CD14-positive monocyte (primary cell): ENCODE results near the gene UROC1. TPM values are rescaled to one million over a fixed set of nuclear protein-coding genes. Genes with fewer than 3 reads are reported as not detected.

ENCODE experiments used
- DNase-seq, 3 donors: peaks; one replicate each; pipeline ENCODE4 v3.0.0-alpha.2; 2011 to 2022
- H2AFZ ChIP-seq: 2 replicates; pipeline ENCODE4 v1.6.0; 2012; ENCODE audit warnings: mild to moderate bottlenecking, low read depth, low read length, inconsistent platforms; ENCODE audit not compliant: insufficient read depth, poor library complexity, severe bottlenecking
- H3K27ac ChIP-seq, 2 donors: 1 replicate in 1 of 2; 2 replicates in 1 of 2; pipeline ENCODE4 v1.5.1; 2012 to 2013; ENCODE audit warnings: low read length in 2 of 2, control low read depth in 1 of 2, inconsistent platforms in 1 of 2, low read depth in 1 of 2, mild to moderate bottlenecking in 1 of 2
- H3K27me3 ChIP-seq, 2 donors: one replicate each; pipeline versions ENCODE4 v1.6.0 to v1.6.1; 2011 to 2013; ENCODE audit warnings: low read length in 2 of 2; ENCODE audit not compliant: control insufficient read depth in 2 of 2, insufficient read depth in 2 of 2
- H3K36me3 ChIP-seq, 2 donors: replicated peaks in 1 of 2; 1 replicate in 1 of 2; 2 replicates in 1 of 2; pipeline versions ENCODE4 v1.5.1 to v1.6.1; 2012 to 2013; ENCODE audit warnings: low read length in 2 of 2, control low read depth in 1 of 2, inconsistent platforms in 1 of 2, mild to moderate bottlenecking in 1 of 2; ENCODE audit not compliant: insufficient read depth in 2 of 2, control insufficient read depth in 1 of 2
- H3K4me1 ChIP-seq, 2 donors: 1 replicate in 1 of 2; 2 replicates in 1 of 2; pipeline versions ENCODE4 v1.5.1 to v1.6.1; 2012 to 2013; ENCODE audit warnings: low read length in 2 of 2, control low read depth in 1 of 2, inconsistent platforms in 1 of 2, mild to moderate bottlenecking in 1 of 2, moderate library complexity in 1 of 2; ENCODE audit not compliant: insufficient read depth in 2 of 2, control insufficient read depth in 1 of 2
- H3K4me2 ChIP-seq: replicated peaks from 2 replicates; pipeline ENCODE3; 2012; ENCODE audit warnings: low read length, moderate library complexity, mild to moderate bottlenecking; ENCODE audit not compliant: poor library complexity, severe bottlenecking; ENCODE audit errors: extremely low read depth
- H3K4me3 ChIP-seq, 3 experiments: fragments of 200-600 bp in 1 of 3; sonication (generic) in 1 of 3; replicated peaks in 1 of 3; 1 replicate in 2 of 3; 2 replicates in 1 of 3; pipeline ENCODE4 v1.5.1; 2011 to 2013; ENCODE audit warnings: low read length in 3 of 3, mild to moderate bottlenecking in 3 of 3, control low read depth in 2 of 3, low read depth in 2 of 3, inconsistent platforms in 1 of 3, moderate library complexity in 1 of 3
- H3K79me2 ChIP-seq: 2 replicates; pipeline ENCODE4 v1.6.0; 2012; ENCODE audit warnings: mild to moderate bottlenecking, control low read depth, inconsistent platforms, low read length, moderate library complexity; ENCODE audit not compliant: insufficient read depth
- H3K9ac ChIP-seq: 2 replicates; pipeline ENCODE4 v1.6.0; 2017; ENCODE audit warnings: low read length, mild to moderate bottlenecking; ENCODE audit not compliant: insufficient read depth, poor library complexity, severe bottlenecking
- H3K9me3 ChIP-seq, 2 donors: replicated peaks in 1 of 2; 1 replicate in 1 of 2; 2 replicates in 1 of 2; pipeline versions ENCODE4 v1.5.1 to v1.6.1; 2012 to 2013; ENCODE audit warnings: low read length in 2 of 2, control low read depth in 1 of 2; ENCODE audit not compliant: control insufficient read depth in 1 of 2, insufficient read depth in 1 of 2
- H4K20me1 ChIP-seq: 2 replicates; pipeline ENCODE4 v1.6.0; 2012; ENCODE audit warnings: mild to moderate bottlenecking, low read length, control low read depth, moderate library complexity; ENCODE audit not compliant: insufficient read depth
- H3K27ac Mint-ChIP-seq, 7 donors: one replicate each; pipeline ENCODE4 v1.8.0; 2020; ENCODE audit warnings: mild to moderate bottlenecking in 7 of 7, mixed read lengths in 7 of 7, moderate library complexity in 6 of 7, inconsistent platforms in 2 of 7
- H3K27me3 Mint-ChIP-seq, 3 donors: one replicate each; pipeline ENCODE4 v1.8.0; 2021 to 2022; ENCODE audit warnings: low read depth in 3 of 3, mild to moderate bottlenecking in 3 of 3, mixed read lengths in 3 of 3, moderate library complexity in 3 of 3, inconsistent platforms in 1 of 3
- H3K36me3 Mint-ChIP-seq, 2 donors: one replicate each; pipeline ENCODE4 v1.8.0; 2020; ENCODE audit warnings: mixed read lengths in 2 of 2, inconsistent platforms in 1 of 2, mild to moderate bottlenecking in 1 of 2
- H3K4me1 Mint-ChIP-seq: one replicate; pipeline ENCODE4 v1.8.0; 2020; ENCODE audit warnings: mild to moderate bottlenecking, mixed read lengths
- H3K4me3 Mint-ChIP-seq, 2 donors: one replicate each; pipeline ENCODE4 v1.8.0; 2020; ENCODE audit warnings: mild to moderate bottlenecking in 2 of 2, mixed read lengths in 2 of 2, moderate library complexity in 1 of 2
- H3K9me3 Mint-ChIP-seq, 7 donors: one replicate each; pipeline ENCODE4 v1.8.0; 2020 to 2022; ENCODE audit warnings: mixed read lengths in 7 of 7, mild to moderate bottlenecking in 6 of 7, moderate library complexity in 6 of 7, inconsistent platforms in 2 of 7
- WGBS: methylation state at CpG from one replicate; pipeline ENCODE4 v1.1.5; 2013; ENCODE audit warnings: missing lambda C conversion rate; ENCODE audit not compliant: insufficient coverage; 5-methylcytosine and 5-hydroxymethylcytosine counted together
- intact Hi-C, 2 donors: fragments of 100-400 bp; cut with micrococcal nuclease; formaldehyde crosslinking; loops; one replicate each; pipeline versions ENCODE4 v1.15.0 to v1.15.1; 2023
- polyA plus RNA-seq, 3 donors: library from polyadenylated mRNA; depleted of rRNA in 1 of 3; unstranded in 2 of 3; stranded (reverse) in 1 of 3; fragments of 300-500 nt in 2 of 3; fragments of >200 nt in 1 of 3; fragmentation: Illumina TruSeq in 2 of 3; gene quantifications; 1 replicate in 2 of 3; 2 replicates in 1 of 3; pipeline ENCODE4 v1.2.3, GENCODE V29; 2012 to 2021
- TF ChIP-seq, protein P1 (sequence below): fragments of 200-600 bp; IDR thresholded peaks from one replicate; pipeline ENCODE4 v1.8.0; 2022; ENCODE audit warnings: antibody characterized with exemption, mild to moderate bottlenecking

Gene UROC1
- polyA plus RNA-seq, 3 donors: not detected

- Mint-ChIP-seq H3K36me3 (peaks cover 7 to 8% of the 10 kb centered on the region in 2 donors), H3K27ac (peak overlapping the region in 6 of 7 donors; percentile 88 to 95 (median 94)), H3K4me1 (peaks cover 73% of the 10 kb centered on the region), H3K4me3 (peak overlapping the region in 1 of 2 donors; percentile 76), H3K27me3 (peaks cover 0 to under 1% (median 0%) of the 10 kb centered on the region in 3 donors), H3K9me3 (peaks cover 0 to 4% (median 0%) of the 10 kb centered on the region in 7 donors)
- no peak for DNase-seq
- no peaks in the 10 kb centered on the region for H3K9me3 ChIP-seq
- intact Hi-C loops: loop anchor here (1.0 to 10.0 kb wide), 2 partner anchors 12 to 926 kb away; no protein-coding TSS in a partner anchor
- H3K4me2 ChIP-seq: peak overlapping the region; percentile 73
- H4K20me1 ChIP-seq: no peaks in the 10 kb centered on the region
- H3K4me1 ChIP-seq: peaks cover 84 to 96% of the 10 kb centered on the region in 2 donors
- H3K36me3 ChIP-seq: no peaks in the 10 kb centered on the region
- peak overlapping the region; percentile 53 for H2AFZ ChIP-seq
- 91% methylated on average over 3 of the region's 5 CpGs for WGBS
- TF ChIP-seq, protein P1, sequence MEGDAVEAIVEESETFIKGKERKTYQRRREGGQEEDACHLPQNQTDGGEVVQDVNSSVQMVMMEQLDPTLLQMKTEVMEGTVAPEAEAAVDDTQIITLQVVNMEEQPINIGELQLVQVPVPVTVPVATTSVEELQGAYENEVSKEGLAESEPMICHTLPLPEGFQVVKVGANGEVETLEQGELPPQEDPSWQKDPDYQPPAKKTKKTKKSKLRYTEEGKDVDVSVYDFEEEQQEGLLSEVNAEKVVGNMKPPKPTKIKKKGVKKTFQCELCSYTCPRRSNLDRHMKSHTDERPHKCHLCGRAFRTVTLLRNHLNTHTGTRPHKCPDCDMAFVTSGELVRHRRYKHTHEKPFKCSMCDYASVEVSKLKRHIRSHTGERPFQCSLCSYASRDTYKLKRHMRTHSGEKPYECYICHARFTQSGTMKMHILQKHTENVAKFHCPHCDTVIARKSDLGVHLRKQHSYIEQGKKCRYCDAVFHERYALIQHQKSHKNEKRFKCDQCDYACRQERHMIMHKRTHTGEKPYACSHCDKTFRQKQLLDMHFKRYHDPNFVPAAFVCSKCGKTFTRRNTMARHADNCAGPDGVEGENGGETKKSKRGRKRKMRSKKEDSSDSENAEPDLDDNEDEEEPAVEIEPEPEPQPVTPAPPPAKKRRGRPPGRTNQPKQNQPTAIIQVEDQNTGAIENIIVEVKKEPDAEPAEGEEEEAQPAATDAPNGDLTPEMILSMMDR: no peak
- no peaks in the 10 kb centered on the region for H3K27me3 ChIP-seq
- H3K9ac ChIP-seq: peak overlapping the region; percentile 12
- peak overlapping the region in 1 of 3 experiments; percentile 58 for H3K4me3 ChIP-seq
- H3K79me2 ChIP-seq: peaks cover 52% of the 10 kb centered on the region
- H3K27ac ChIP-seq: peak overlapping the region; percentile 90 to 94
Measured at GRCh38 chr3:126528419-126528799, 10.8 kb upstream of the UROC1 start.

DNA sequence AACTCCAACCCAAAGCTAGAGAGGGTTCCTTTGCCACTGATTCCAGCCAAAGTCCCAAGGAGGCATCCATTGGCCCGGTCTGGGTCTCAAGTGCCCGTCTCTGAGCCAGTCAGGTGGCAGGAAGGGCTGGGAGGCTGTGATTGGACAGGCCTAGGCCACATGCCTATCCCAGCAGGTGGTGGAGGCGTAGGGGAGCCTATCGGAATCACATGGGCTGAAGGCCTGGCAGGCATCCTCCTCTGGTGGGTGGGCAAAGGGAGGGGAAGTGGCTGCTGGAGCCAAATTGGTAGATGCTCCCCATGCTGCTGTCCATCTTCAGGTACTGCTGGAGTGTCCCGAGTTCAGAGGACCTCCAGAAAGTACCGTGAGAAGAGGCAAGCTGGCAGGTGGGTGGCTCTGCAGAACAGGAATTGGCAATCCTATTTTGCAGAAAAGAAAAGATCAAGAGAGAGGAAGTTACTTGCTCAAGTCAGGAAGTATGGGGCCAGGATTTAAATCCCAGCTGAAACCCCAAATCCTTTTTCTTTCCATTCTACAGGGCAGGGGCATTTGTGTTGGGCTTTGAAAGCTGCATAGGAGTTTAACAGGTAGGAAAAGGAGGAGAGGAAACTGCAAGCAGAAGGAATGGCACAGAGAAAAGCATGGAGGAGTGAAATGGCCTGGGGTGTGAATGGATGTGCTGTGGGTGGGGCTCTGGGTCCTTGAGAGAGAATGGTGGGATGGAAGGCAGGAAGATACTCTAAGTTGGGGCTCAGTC lies 10.1 kb upstream of the UROC1 start:
- peaks cover 0 to 5% (median 0%) of the 10 kb centered on the region in 3 donors for H3K27me3 Mint-ChIP-seq
- H3K27ac Mint-ChIP-seq: peak overlapping the region; percentile 76 to 95 (median 93)
- Histone ChIP-seq H3K27ac (peak overlapping the region; percentile 90 to 94), H4K20me1 (no peaks in the 10 kb centered on the region), H3K9me3 (no peaks in the 10 kb centered on the region), H3K4me1 (peaks cover 85 to 96% of the 10 kb centered on the region in 2 donors), H3K9ac (no peak overlapping the region), H3K4me2 (peak overlapping the region; percentile 73), H3K27me3 (no peaks in the 10 kb centered on the region), H3K79me2 (peaks cover 52% of the 10 kb centered on the region), H3K4me3 (peak overlapping the region in 1 of 3 experiments; percentile 58), H2AFZ (no peak overlapping the region), H3K36me3 (no peaks in the 10 kb centered on the region)
- TF ChIP-seq, protein P1: no peak
- H3K4me1 Mint-ChIP-seq: peaks cover 76% of the 10 kb centered on the region
- H3K36me3 Mint-ChIP-seq: peaks cover 7 to 8% of the 10 kb centered on the region in 2 donors
- 77% methylated on average over 4 of the region's 6 CpGs for WGBS
- peak overlapping the region; percentile 37 to 79 for H3K4me3 Mint-ChIP-seq
- peaks cover 0 to 4% (median 0%) of the 10 kb centered on the region in 7 donors for H3K9me3 Mint-ChIP-seq
- intact Hi-C loops: loop anchor here (1.0 to 10.0 kb wide), 2 partner anchors 13 to 927 kb away; no protein-coding TSS in a partner anchor
- DNase-seq: peak in 1 of 3 donors; percentile 11
